Stimulated activated CD8-positive, alpha-beta memory T cell treated with anti-CD3 and anti-CD28 coated beads, Interleukin-2, amount 100 ng/mL, for 1 hour (primary cell): ENCODE data around the gene PTCHD4.
"Not testable (repeated sequence)": the region's sequence is repeated elsewhere in the genome, so short reads cannot be mapped to it uniquely, and the experiment has no call there.

Experiments
- DNase-seq, 2 donors: peaks; one replicate each; pipeline ENCODE4 v3.0.0-alpha.2; 2020; ENCODE audit warnings: low read depth in 2 of 2

Gene PTCHD4

GRCh38 chr6:48111143-48111506 lies at the start of gene PTCHD4:
Gene PTCHD4 (minus strand): TSS chr6:48111197. CDS start chr6:48068957, 42,240 bp downstream.
- no peak for DNase-seq

- DNase-seq: no peak
Observed at GRCh38 chr6:48151142-48151541, 40.1 kb upstream of the PTCHD4 start.

- DNase-seq: no peak
Observed at GRCh38 chr6:48150701-48151100, 39.7 kb upstream of the PTCHD4 start.

- no peak for DNase-seq
Observed at GRCh38 chr6:48147051-48147450, 36.1 kb upstream of the PTCHD4 start.

- no peak for DNase-seq
Observed at GRCh38 chr6:48144021-48144420, 33.0 kb upstream of the PTCHD4 start.

- DNase-seq: no peak
Observed at GRCh38 chr6:48141975-48142374, 31.0 kb upstream of the PTCHD4 start.

- no peak for DNase-seq
Observed at GRCh38 chr6:48139818-48140614, 29.0 kb upstream of the PTCHD4 start.

- DNase-seq: no peak
Observed at GRCh38 chr6:48136856-48137255, 25.9 kb upstream of the PTCHD4 start.

GRCh38 chr6:48135323-48136084 lies 24.5 kb upstream of the PTCHD4 start:
- no peak for DNase-seq

GRCh38 chr6:48134246-48134645 lies 23.2 kb upstream of the PTCHD4 start:
- DNase-seq: no peak

GRCh38 chr6:48123601-48124000 lies 12.6 kb upstream of the PTCHD4 start:
- no peak for DNase-seq

GRCh38 chr6:48121983-48122749 lies 11.2 kb upstream of the PTCHD4 start:
- not testable (repeated sequence) for DNase-seq

GRCh38 chr6:48116699-48117645 lies 6.0 kb upstream of the PTCHD4 start:
- DNase-seq: no peak

GRCh38 chr6:48113130-48113529 lies 2.1 kb upstream of the PTCHD4 start:
- no peak for DNase-seq

- DNase-seq: no peak
Observed at GRCh38 chr6:48111575-48111974, 578 bp upstream of the PTCHD4 start.

- DNase-seq: no peak
Observed at GRCh38 chr6:48110436-48111142, 408 bp downstream of the PTCHD4 start.

- no peak for DNase-seq
Observed at GRCh38 chr6:48109944-48110343, 1.1 kb downstream of the PTCHD4 start.

- DNase-seq: not testable (repeated sequence)
Observed at GRCh38 chr6:48102476-48103195, 8.4 kb downstream of the PTCHD4 start.

- no peak for DNase-seq
Observed at GRCh38 chr6:48101290-48101689, 9.7 kb downstream of the PTCHD4 start.

- no peak for DNase-seq
Observed at GRCh38 chr6:48100588-48100895, 10.5 kb downstream of the PTCHD4 start.
